Smooth muscle cell of trachea (primary cell): ENCODE measurements around the gene TRAPPC1. TPM values are rescaled to one million over a fixed set of nuclear protein-coding genes. Genes with fewer than 3 reads are reported as not detected.

ENCODE experiments used
- total RNA-seq: library from RNA; depleted of rRNA; stranded (reverse); fragments of >200 nt; gene quantifications from 2 replicates; pipeline ENCODE4 v1.2.1, GENCODE V29; 2014

The TRAPPC1 gene
- total RNA-seq = 80.2 and 90.3 TPM in 2 replicates

GRCh38 chr17:7931709-7932482 lies at the start of gene TRAPPC1, which contains the start of gene CNTROB:
Gene TRAPPC1 (minus strand): TSS chr17:7931946. CDS start chr17:7931829, 117 bp downstream.
Gene CNTROB (plus strand): TSS chr17:7932206. CDS start chr17:7933080, 874 bp downstream.

DNA sequence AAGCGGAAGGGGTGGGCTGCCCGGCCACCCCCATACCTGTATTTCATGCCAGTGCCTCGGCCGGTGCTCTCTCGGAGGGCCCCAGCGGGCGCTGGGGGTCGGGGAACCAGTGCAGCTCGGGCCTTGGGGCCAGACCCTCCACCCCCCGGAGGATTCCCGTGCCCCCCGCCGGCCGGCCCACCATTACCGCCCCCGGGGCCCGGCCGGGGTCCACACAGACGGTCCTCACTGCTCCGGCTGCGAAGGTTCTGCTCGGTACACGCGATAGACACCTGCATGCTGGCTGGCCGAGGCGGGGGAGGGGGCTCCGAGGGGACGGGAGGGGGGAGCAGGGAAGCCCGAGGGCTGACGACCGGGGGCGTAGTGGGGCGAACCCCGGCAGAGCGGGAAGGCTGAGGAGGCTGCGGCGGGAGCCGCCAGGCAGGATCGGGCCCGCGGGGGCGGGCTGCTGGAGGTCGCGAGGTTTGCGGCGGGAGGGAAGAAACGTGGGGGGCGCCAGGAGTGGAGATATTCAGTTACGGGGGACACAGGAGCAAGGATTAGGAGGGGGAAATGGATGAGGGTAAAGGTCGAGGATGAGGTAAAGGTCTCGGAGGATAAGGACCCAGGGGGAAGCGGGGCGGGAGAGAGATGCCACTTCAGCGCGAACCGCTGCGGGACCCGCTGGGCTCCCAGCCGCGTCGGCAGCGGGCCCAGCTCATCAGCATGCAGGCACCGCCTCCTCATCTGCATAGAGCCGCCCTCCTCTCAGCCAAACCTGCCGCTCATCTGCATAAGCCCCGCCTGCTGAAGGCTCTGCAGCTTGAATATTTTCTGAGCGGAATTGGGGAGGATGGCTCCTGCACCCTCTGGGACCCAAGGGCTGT lies 2.4 kb downstream of the TRAPPC1 start, which contains the start of gene KCNAB3:
KCNAB3 (minus strand) TSS at position 699 of the 866 bp plus-strand sequence; CDS start at position 278, 421 bp downstream.

DNA sequence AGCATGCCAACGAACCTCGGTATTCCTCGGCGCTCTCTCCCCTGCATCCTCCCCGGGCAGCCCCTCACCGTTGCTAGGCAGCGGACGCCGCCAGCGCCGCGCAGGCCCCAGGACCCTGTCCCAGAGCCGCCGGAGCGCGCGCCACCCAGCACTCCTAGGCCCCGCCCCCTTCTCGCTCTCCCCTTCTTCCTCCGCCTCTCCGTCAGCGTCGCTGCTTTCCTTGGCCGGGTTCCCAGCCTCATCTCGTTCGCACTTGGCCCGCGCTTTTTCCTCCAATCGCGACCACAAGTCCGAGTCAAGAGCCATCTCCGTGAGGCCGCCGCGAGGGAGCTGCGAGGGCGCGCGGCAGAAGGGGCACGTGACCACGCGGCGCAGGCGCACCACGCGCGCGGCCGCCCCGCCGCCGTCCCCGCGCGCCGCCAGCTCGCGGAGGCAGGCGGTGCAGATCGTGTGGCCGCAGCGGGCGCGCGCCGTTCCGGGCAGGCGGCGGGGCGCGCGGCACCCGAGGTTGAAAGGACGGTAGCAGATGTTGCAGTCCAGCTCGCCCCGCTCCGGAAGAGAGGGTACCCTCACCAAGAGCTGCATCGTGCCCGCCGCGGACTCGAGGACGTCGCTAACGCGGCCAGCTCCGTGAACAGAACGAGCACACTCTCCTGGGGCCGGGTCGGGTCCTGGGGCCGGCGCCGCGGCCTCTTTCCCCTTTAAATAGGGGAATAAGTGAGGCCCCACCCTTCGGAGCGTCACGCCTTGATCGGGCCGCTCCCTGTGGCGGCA lies 15.9 kb downstream of the TRAPPC1 start, which contains the start of gene RNF227:
RNF227 (minus strand) TSS at position 679 of the 774 bp plus-strand sequence; CDS start at position 585, 94 bp downstream.

GRCh38 chr17:7888184-7888920 lies 43.4 kb downstream of the TRAPPC1 start, which contains the start of gene CHD3:
Gene CHD3 (plus strand): TSS chr17:7888789. CDS start chr17:7889001, 212 bp downstream.

Other genes starting within 250 kb of the TRAPPC1 start
- 18.3 and 35.4 TPM in 2 replicates for gene TP53, start 244.5 kb downstream of the TRAPPC1 start, total RNA-seq
- 3.6 and 6.4 TPM in 2 replicates for gene WRAP53, start 243.5 kb downstream of the TRAPPC1 start, total RNA-seq
- 0.83 and 1.0 TPM in 2 replicates for gene EFNB3, start 226.7 kb downstream of the TRAPPC1 start, total RNA-seq
- gene DNAH2, start 214.2 kb downstream of the TRAPPC1 start, total RNA-seq = 0.17 and 0.29 TPM in 2 replicates
- gene KDM6B, start 97.7 kb downstream of the TRAPPC1 start, total RNA-seq = 5.1 and 7.1 TPM in 2 replicates
- gene TMEM88, start 76.9 kb downstream of the TRAPPC1 start, total RNA-seq = 0.17 and 0.44 TPM in 2 replicates
- gene NAA38, start 74.4 kb downstream of the TRAPPC1 start, total RNA-seq = 51.9 and 73.9 TPM in 2 replicates
- gene CYB5D1, start 73.9 kb downstream of the TRAPPC1 start, total RNA-seq = 9.6 and 10.6 TPM in 2 replicates
- 105 and 192 TPM in 2 replicates for gene CHD3, start 43.2 kb downstream of the TRAPPC1 start, total RNA-seq
- 2.8 and 4.6 TPM in 2 replicates for gene RNF227, start 15.7 kb downstream of the TRAPPC1 start, total RNA-seq
- 0.33 and 0.44 TPM in 2 replicates for gene KCNAB3, start 2.1 kb downstream of the TRAPPC1 start, total RNA-seq
- gene CNTROB, start 260 bp upstream of the TRAPPC1 start, total RNA-seq = 18.5 and 31.7 TPM in 2 replicates
- 0.17 TPM in 1 of 2 replicates, not detected in the other for gene GUCY2D, start 70.7 kb upstream of the TRAPPC1 start, total RNA-seq
- 0.17 TPM in 1 of 2 replicates, not detected in the other for gene ALOX15B, start 107.1 kb upstream of the TRAPPC1 start, total RNA-seq
- gene ALOX12B, start 155.8 kb upstream of the TRAPPC1 start, total RNA-seq = not detected in 2 replicates
- under 0.01 TPM in 1 of 2 replicates, not detected in the other for gene ALOXE3, start 186.6 kb upstream of the TRAPPC1 start, total RNA-seq
- 0.15 and 0.33 TPM in 2 replicates for gene HES7, start 192.2 kb upstream of the TRAPPC1 start, total RNA-seq
- 3.9 and 9.4 TPM in 2 replicates for gene PER1, start 220.5 kb upstream of the TRAPPC1 start, total RNA-seq
- gene VAMP2, start 231.0 kb upstream of the TRAPPC1 start, total RNA-seq = 6.5 and 9.5 TPM in 2 replicates
- 23.3 and 33.7 TPM in 2 replicates for gene TMEM107, start 244.4 kb upstream of the TRAPPC1 start, total RNA-seq